Activated CD8-positive, alpha-beta T cell treated with anti-CD3 and anti-CD28 coated beads for 36 hours (primary cell): ENCODE results near the gene LRP8. TPM values are rescaled to one million over a fixed set of nuclear protein-coding genes. Genes with fewer than 3 reads are reported as not detected.

Source experiments
- ATAC-seq: fragments of 200-7000 bp; cut with Tn5 transposase; one replicate; pipeline ENCODE4 v1.10.0; 2021; ENCODE audit warnings: mild to moderate bottlenecking, moderate library complexity
- CTCF ChIA-PET: fragments of 350-600 bp; sonication (Branson Sonifier 250); formaldehyde crosslinking; loops from one replicate; lab custom pipeline; 2021; ENCODE audit warnings: antibody characterized with exemption; lab: Charles Lee
- POLR2A ChIA-PET: fragments of 350-600 bp; sonication (Branson Sonifier 250); formaldehyde crosslinking; loops from one replicate; lab custom pipeline; 2021; ENCODE audit warnings: antibody characterized with exemption; lab: Charles Lee
- DNase-seq: peaks from one replicate; pipeline ENCODE4 v3.0.0-alpha.2; 2020
- H3K27ac Mint-ChIP-seq: one replicate; pipeline ENCODE4 v1.8.0; 2021; ENCODE audit warnings: mild to moderate bottlenecking, mixed read lengths
- H3K27me3 Mint-ChIP-seq: one replicate; pipeline ENCODE4 v1.8.0; 2021; ENCODE audit warnings: mixed read lengths
- H3K36me3 Mint-ChIP-seq: one replicate; pipeline ENCODE4 v1.8.0; 2021; ENCODE audit warnings: low read depth, mixed read lengths
- H3K4me1 Mint-ChIP-seq: one replicate; pipeline ENCODE4 v1.8.0; 2021; ENCODE audit warnings: low read depth, mixed read lengths
- H3K4me3 Mint-ChIP-seq: one replicate; pipeline ENCODE4 v1.8.0; 2021; ENCODE audit warnings: mild to moderate bottlenecking, moderate library complexity, mixed read lengths
- H3K9me3 Mint-ChIP-seq: one replicate; pipeline ENCODE4 v1.8.0; 2021; ENCODE audit warnings: mixed read lengths
- CTCF ChIP-seq: fragments of 200-600 bp; IDR thresholded peaks from one replicate; pipeline ENCODE4 v1.8.0; 2022; ENCODE audit warnings: antibody characterized with exemption, mild to moderate bottlenecking
- intact Hi-C: fragments of 100-400 bp; cut with micrococcal nuclease; formaldehyde crosslinking; loops from one replicate; pipeline ENCODE4 v1.10.0; 2022
- total RNA-seq, 2 experiments: library from RNA; stranded (reverse); gene quantifications; one replicate each; pipeline ENCODE4 v1.2.3, GENCODE V29; 2021

Gene LRP8
- total RNA-seq, 2 experiments from 2014 or later: 39.9 to 41.6 TPM

GRCh38 chr1:53340660-53341520 is 13.0 kb upstream of the LRP8 start:
- peak; percentile 76 for DNase-seq
- peak overlapping the region; percentile 36 for H3K27ac Mint-ChIP-seq
- ChIA-PET POLR2A (interaction anchor here (0.7 to 1.8 kb wide), 2 partner anchors 14 to 72 kb away, joined by 3 to 8 read pairs; no protein-coding TSS in a partner anchor), CTCF (interaction anchor here (0.8 kb wide), 1 partner anchor 62 kb away, joined by 3 read pairs; no protein-coding TSS in a partner anchor)
- peak; percentile 91 for ATAC-seq
- H3K4me1 Mint-ChIP-seq: peaks cover 6% of the 10 kb centered on the region
- TF ChIP-seq CTCF: no peak
- peaks cover 10% of the 10 kb centered on the region for H3K36me3 Mint-ChIP-seq
- H3K27me3 Mint-ChIP-seq: no peaks in the 10 kb centered on the region
- H3K9me3 Mint-ChIP-seq: peaks cover 8% of the 10 kb centered on the region
- intact Hi-C loops: no loop called here
- H3K4me3 Mint-ChIP-seq: no peak overlapping the region

- H3K36me3 Mint-ChIP-seq: peaks cover 10% of the 10 kb centered on the region
- TF ChIP-seq CTCF: no peak
- no peak overlapping the region for H3K4me3 Mint-ChIP-seq
- no peak for DNase-seq
- intact Hi-C loops: no loop called here
- H3K27ac Mint-ChIP-seq: no peak overlapping the region
- no peak for ATAC-seq
- ChIA-PET POLR2A (interaction anchor here (1.8 kb wide), 1 partner anchor 13 kb away, joined by 8 read pairs; no protein-coding TSS in a partner anchor), CTCF (interaction anchor here (0.8 kb wide), 1 partner anchor 62 kb away, joined by 3 read pairs; no protein-coding TSS in a partner anchor)
- peaks cover 9% of the 10 kb centered on the region for H3K4me1 Mint-ChIP-seq
- H3K27me3 Mint-ChIP-seq: no peaks in the 10 kb centered on the region
- peaks cover 8% of the 10 kb centered on the region for H3K9me3 Mint-ChIP-seq
Observed at GRCh38 chr1:53339736-53340635, 12.1 kb upstream of the LRP8 start.

GRCh38 chr1:53338423-53338822 is 10.6 kb upstream of the LRP8 start:
- no peak for ATAC-seq
- CTCF ChIA-PET: no interaction called here
- POLR2A ChIA-PET: no interaction called here
- Mint-ChIP-seq H3K27me3 (no peaks in the 10 kb centered on the region), H3K4me1 (peaks cover 14% of the 10 kb centered on the region), H3K27ac (no peak overlapping the region), H3K9me3 (peaks cover 8% of the 10 kb centered on the region), H3K4me3 (no peak overlapping the region), H3K36me3 (peaks cover 11% of the 10 kb centered on the region)
- TF ChIP-seq CTCF: no peak
- no peak for DNase-seq
- intact Hi-C loops: no loop called here

GRCh38 chr1:53337499-53337898 is 9.6 kb upstream of the LRP8 start:
- H3K4me3 Mint-ChIP-seq: no peak overlapping the region
- no peak overlapping the region for H3K27ac Mint-ChIP-seq
- TF ChIP-seq CTCF: no peak
- intact Hi-C loops: no loop called here
- H3K27me3 Mint-ChIP-seq: no peaks in the 10 kb centered on the region
- ChIA-PET POLR2A (interaction anchor here (0.8 to 1.6 kb wide), 2 partner anchors 11 to 57 kb away, joined by 3 to 7 read pairs; partner anchors contain the start of gene LRP8), CTCF (interaction anchor here (1.4 kb wide), 1 partner anchor 11 kb away, joined by 4 read pairs; no protein-coding TSS in a partner anchor)
- H3K36me3 Mint-ChIP-seq: peaks cover 11% of the 10 kb centered on the region
- H3K9me3 Mint-ChIP-seq: peaks cover 7% of the 10 kb centered on the region
- ATAC-seq (no peak), DNase-seq (no peak)
- H3K4me1 Mint-ChIP-seq: peaks cover 14% of the 10 kb centered on the region
